Suppressor macrophage treated with lipopolysaccharide for 4 hours (primary cell): ENCODE measurements around the gene RALY.
"Not testable (repeated sequence)": the region's sequence is repeated elsewhere in the genome, so short reads cannot be mapped to it uniquely, and the experiment has no call there.

Experiments
- DNase-seq: peaks from one replicate; pipeline ENCODE4 v3.0.0-alpha.2; 2020

The RALY gene

DNA sequence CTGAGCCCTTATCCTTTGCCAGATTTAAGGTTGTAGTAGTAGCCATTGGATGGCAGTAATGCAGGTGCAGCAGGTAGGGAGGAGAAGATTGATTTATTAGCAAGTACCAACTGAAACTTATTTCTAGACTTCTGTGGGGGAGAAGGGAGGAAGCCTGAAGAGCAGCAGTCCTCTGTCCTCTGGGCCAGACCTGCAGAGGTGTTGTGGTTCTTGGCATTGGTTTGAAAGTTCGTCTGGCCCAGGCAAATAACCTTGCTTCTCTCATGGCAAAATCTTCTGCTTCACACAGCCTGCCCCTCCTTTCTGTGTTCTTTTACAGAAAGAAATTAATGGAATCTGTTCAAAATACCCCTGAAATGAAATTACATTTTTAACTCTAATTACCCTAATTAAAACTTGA, 24.5 kb downstream of the RALY start:
- no peak for DNase-seq

DNA sequence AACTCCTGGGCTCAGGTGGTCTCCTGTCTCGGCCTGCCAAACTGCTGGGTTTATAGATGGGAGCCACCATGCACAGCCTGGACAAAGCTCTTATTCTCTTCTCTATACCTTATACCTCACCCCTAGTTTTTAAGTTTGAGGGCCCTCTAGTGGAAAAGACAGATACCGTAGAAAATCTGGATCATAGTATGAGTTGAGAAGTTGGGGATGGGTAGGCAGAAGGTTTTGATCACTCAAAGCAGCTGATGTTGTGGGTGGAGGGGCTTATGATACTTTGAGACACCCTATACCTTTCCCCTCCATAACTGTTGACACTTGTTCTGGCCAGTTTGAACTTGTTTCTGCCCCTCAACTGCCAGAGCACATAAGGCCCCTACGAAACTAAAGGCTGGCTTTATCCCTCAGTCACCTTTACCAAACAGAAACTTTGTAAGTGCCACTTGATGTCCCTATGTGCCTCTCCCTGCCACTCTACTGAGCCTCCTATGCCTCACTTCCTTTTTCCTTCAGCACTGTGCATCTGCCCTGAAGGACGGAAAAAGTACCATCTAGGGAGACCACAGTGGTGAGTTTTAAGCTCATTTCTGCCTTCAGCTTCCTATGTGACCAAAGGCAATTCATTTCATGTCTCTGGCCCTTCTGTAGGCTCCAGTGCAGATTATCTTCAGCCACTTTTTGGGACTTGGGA, 28.6 kb downstream of the RALY start:
- DNase-seq: peak; percentile 53

DNA sequence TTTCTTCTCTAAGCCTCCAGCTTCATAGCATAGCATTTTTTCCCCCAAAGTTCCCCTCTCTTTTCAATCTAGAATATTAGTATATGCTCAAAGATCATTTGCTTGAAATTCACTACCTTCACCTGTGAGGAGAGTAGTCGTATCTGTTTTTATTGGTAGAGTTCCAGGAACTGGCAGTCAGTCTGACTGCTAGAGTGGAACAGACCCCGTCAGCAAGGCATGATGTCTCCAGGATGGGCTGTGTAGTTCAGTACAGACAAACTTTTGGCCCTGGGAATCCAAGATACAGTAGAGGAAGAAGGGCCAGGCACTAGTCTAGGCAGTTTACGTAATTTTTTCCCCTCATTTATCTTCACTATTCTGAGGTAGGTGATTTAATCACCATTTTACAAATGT, 29.1 kb downstream of the RALY start:
- DNase-seq: no peak

DNA sequence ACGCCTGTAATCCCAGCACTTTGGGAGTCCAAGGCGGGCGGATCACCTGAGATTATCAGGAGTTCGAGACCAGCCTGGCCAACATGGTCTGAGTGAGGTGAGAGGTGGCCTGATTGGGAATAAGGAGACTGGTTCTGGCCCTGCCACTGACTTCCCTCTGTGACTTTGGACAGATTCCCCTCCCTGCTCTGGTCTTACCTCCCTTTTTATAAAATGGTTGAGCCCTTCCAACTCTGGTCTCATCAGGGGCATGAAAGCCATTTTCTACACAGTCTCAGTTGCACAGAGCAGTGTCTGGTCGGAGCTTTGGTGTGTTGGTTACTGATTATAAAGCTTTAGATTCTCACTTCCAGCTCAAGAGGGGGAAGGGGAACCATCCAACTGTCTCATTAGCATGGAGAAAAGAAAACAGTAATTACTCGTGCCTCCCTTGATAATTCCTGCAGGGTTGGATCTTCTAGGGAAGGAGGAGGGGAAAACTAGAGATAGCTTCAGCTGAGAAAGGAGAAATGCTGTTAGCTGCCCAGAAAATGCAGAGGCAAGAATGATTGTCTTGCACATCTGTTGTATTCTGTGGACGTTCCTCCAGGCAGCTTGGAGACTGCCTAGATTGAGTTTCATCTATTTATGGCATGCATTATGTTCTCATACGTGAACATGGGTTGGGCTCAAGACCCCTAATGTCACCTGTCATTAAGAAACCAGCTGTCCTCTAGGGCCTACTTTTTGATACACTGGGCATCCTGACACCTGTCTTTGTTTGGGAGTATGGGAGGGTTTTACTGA, 30.4 kb downstream of the RALY start:
- DNase-seq: no peak

- no peak for DNase-seq
Measured at GRCh38 chr20:34024723-34025351, 31.1 kb downstream of the RALY start.

- DNase-seq: not testable (repeated sequence)
Measured at GRCh38 chr20:34028013-34028412, 34.3 kb downstream of the RALY start.

- no peak for DNase-seq
Measured at GRCh38 chr20:34029415-34029814, 35.7 kb downstream of the RALY start.

- DNase-seq: no peak
Measured at GRCh38 chr20:34030456-34030855, 36.7 kb downstream of the RALY start.

DNA sequence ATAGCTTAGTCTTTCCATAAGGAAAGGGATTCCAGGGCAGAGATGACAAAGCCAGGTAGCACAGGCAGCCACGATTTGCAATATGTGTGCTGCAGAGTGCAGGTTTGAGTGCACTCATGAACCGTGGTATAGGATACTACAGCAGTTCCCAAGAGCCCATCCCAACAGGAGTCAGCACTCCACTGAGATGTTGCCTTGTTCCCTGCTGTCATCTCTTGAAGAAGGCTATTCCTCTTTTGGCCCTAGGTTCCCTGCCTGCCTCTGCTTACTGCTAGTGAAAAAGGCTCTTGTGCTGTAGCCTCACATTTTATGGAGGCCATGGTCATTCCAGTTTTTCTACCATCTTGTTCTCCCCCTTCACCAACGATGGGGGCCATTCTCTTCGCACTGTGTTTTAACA, 40.2 kb downstream of the RALY start:
- no peak for DNase-seq

- DNase-seq: peak; percentile 28
Measured at GRCh38 chr20:34037121-34037520, 43.4 kb downstream of the RALY start.

DNA sequence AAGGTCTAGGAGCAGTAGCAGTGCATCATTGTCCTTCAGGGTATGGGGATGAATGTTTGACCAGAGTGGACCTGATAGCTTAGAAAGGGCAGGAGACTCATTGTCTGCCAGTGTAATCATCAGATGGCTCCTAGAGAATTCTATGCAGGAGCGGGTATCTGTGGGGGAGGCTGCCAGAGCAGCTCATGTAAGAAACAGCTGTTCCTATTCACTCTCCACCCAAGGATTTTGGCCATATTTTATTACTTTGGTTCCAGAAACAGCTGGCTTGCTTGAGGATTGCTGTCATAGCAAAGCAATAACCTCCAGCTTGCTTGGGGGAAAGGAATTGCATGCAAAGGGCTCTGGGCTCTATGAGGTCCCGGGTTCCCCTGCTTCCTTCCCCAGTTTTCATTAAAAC, 44.1 kb downstream of the RALY start:
- DNase-seq: no peak

GRCh38 chr20:34040300-34040995, 46.7 kb downstream of the RALY start:
- DNase-seq: no peak

DNA sequence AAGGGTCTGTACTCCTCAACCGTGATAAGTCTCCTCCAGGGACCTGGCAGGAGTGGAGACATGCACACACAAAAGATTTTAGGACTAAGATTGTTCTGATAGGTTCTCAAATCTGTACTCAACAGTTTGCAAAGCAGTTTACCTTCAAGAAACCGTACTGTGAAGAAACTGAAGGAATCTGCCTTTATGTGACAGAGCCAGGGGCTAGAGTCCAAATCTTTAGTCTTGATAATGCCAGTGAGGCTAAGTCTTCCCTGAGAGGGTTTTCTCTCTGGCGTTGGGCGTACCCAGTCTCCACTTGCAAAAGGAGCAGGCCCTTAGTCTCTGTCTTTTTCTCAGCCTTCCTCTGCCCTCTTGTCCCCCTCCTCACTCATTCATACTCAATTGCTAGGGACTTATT, 47.5 kb downstream of the RALY start:
- DNase-seq: no peak

- no peak for DNase-seq
Measured at GRCh38 chr20:34042262-34042661, 48.6 kb downstream of the RALY start.

GRCh38 chr20:34043025-34043424, 49.3 kb downstream of the RALY start:
- no peak for DNase-seq

GRCh38 chr20:34045294-34045693, 51.6 kb downstream of the RALY start:
- peak; percentile 37 for DNase-seq

- no peak for DNase-seq
Measured at GRCh38 chr20:34045930-34046725, 52.4 kb downstream of the RALY start.

DNA sequence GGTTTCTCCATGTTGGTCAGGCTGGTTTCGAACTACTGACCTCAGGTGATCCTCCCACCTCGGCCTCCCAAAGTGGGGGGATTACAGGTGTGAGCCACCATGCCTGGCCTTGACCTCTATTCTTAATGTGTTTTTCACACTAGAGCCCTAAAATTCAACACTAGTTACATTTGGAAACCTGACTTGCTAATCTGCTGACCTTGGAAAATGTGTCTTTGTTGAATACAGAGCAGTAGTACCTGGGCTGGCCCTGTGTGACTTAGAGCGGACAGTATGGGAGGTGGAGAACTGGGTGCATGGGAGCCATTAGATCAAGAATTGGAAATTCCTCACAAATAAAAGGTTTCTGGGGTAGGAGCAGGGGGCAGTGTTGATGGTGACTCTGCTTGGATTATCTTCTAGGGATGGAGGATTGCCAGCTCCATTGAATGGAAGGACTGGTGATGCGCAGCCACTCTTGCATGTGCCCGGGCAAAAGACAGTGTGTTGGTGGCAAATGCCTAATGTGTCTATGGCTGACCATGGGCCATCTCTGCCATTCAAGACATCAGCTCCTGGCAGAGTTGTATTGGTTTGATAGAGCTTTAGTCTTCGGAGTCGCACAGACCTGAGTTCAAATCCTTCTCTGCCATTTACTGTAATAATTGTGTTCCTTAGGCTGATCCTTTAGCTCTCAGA, 53.4 kb downstream of the RALY start:
- no peak for DNase-seq

- no peak for DNase-seq
Measured at GRCh38 chr20:34047917-34048316, 54.2 kb downstream of the RALY start.

DNA sequence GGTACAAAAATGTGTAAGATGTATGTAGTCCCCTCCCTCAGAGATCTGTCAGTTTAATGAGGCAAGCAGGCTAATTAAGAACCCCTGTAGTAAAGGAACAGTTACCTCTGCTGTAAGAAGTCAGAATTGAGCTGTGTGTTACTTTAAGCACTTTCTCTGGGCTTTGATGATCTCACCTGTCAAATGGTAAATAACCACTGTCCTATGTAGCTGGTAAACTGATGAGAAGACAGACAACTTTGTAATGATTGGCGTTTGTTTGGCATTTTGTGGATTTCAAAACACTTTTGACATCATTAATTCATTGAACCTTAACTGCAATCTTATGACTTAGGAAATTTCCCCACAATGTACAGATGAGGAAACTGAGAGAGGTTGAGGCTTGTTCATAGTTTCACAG, 55.7 kb downstream of the RALY start:
- DNase-seq: peak; percentile 33

DNA sequence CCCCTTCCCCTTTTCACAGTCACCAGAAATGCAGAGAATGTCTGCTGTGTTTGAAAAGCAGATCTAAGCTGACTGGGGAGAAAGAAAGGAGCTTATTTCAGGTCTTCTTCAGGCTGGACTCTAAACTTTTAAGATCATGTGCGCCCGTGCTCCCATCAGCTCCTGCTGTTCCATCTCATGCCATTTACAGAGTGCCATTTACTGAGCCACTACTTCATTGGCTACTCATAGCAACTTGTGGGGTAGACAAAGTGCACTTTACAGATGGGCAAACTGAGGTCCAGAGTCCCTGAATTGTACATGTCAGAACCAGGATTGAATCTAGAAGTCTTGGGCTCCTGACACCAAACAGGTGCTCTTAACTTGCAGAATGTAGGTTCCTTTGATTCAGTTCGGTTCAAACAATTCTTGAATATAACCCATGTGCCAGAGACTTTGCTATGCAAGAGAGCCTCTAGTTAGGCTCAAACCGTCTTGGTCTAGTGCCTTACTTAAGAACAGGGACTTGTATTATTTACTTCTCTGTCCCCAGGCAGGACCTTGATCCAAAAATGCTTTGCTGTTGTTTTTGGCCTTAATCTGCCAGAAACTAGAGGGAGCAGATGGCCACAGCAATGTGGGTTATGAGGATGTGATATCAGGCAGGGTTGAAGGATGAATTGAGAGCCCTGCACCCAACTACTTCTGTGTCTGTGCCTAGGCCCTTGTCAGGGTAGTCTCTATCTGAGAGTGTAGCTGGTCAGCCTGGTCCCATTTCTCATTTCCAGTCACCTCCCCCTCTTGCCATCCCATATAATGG, 56.4 kb downstream of the RALY start:
- DNase-seq: no peak
